ENCODE results near the gene SSR3.

Gene SSR3

GRCh38 chr3:156548902-156549301 lies 6.0 kb downstream of the SSR3 start:
- peaks cover 60% of the 10 kb centered on the region for H3K4me1 ChIP-seq (ENCODE audit: insufficient read depth, low read length)
- H3K4me3 ChIP-seq (ENCODE audit: low read depth in 1 of 2, low read length in 2 of 2), result no peak overlapping the region
- peaks cover 35% of the 10 kb centered on the region for H3K36me3 ChIP-seq (ENCODE audit: insufficient read depth, low read length)
- H3K27me3 ChIP-seq (ENCODE audit: control insufficient read depth in 1 of 2, insufficient read depth in 2 of 2, low read length in 2 of 2), result no peaks in the 10 kb centered on the region
- H3K9me3 ChIP-seq (ENCODE audit: low read length), result no peaks in the 10 kb centered on the region
- H3K9ac ChIP-seq (ENCODE audit: low read length), result no peak overlapping the region
- peak overlapping the region; percentile 61 for H3K27ac ChIP-seq (ENCODE audit: low read depth, low read length)

- Histone ChIP-seq H3K9ac (ENCODE audit: low read length) (peak overlapping the region; percentile 16), H3K27me3 (ENCODE audit: control insufficient read depth in 1 of 2, insufficient read depth in 2 of 2, low read length in 2 of 2) (no peaks in the 10 kb centered on the region), H3K27ac (ENCODE audit: low read depth, low read length) (peak overlapping the region; percentile 61), H3K36me3 (ENCODE audit: insufficient read depth, low read length) (peaks cover 38% of the 10 kb centered on the region), H3K4me3 (ENCODE audit: low read depth in 1 of 2, low read length in 2 of 2) (no peak overlapping the region), H3K4me1 (ENCODE audit: insufficient read depth, low read length) (peaks cover 66% of the 10 kb centered on the region), H3K9me3 (ENCODE audit: low read length) (no peaks in the 10 kb centered on the region)
These were observed 6.8 kb downstream of the SSR3 start for GRCh38 chr3:156548041-156548687.

GRCh38 chr3:156547637-156548036 lies 7.3 kb downstream of the SSR3 start:
- Histone ChIP-seq H3K4me3 (ENCODE audit: low read depth in 1 of 2, low read length in 2 of 2) (no peak overlapping the region), H3K27ac (ENCODE audit: low read depth, low read length) (peak overlapping the region; percentile 61), H3K4me1 (ENCODE audit: insufficient read depth, low read length) (peaks cover 66% of the 10 kb centered on the region), H3K27me3 (ENCODE audit: control insufficient read depth in 1 of 2, insufficient read depth in 2 of 2, low read length in 2 of 2) (no peaks in the 10 kb centered on the region), H3K9ac (ENCODE audit: low read length) (no peak overlapping the region), H3K36me3 (ENCODE audit: insufficient read depth, low read length) (peaks cover 44% of the 10 kb centered on the region), H3K9me3 (ENCODE audit: low read length) (no peaks in the 10 kb centered on the region)

GRCh38 chr3:156543043-156543555 lies 11.8 kb downstream of the SSR3 start:
- Histone ChIP-seq H3K27me3 (ENCODE audit: control insufficient read depth in 1 of 2, insufficient read depth in 2 of 2, low read length in 2 of 2) (no peaks in the 10 kb centered on the region), H3K27ac (ENCODE audit: low read depth, low read length) (no peak overlapping the region), H3K9ac (ENCODE audit: low read length) (no peak overlapping the region), H3K9me3 (ENCODE audit: low read length) (no peaks in the 10 kb centered on the region), H3K4me3 (ENCODE audit: low read depth in 1 of 2, low read length in 2 of 2) (no peak overlapping the region), H3K36me3 (ENCODE audit: insufficient read depth, low read length) (peaks cover 35% of the 10 kb centered on the region), H3K4me1 (ENCODE audit: insufficient read depth, low read length) (peaks cover 67% of the 10 kb centered on the region)

- Histone ChIP-seq H3K4me1 (ENCODE audit: insufficient read depth, low read length) (peaks cover 66% of the 10 kb centered on the region), H3K9me3 (ENCODE audit: low read length) (no peaks in the 10 kb centered on the region), H3K27me3 (ENCODE audit: control insufficient read depth in 1 of 2, insufficient read depth in 2 of 2, low read length in 2 of 2) (no peaks in the 10 kb centered on the region), H3K4me3 (ENCODE audit: low read depth in 1 of 2, low read length in 2 of 2) (no peak overlapping the region), H3K36me3 (ENCODE audit: insufficient read depth, low read length) (peaks cover 30% of the 10 kb centered on the region), H3K9ac (ENCODE audit: low read length) (no peak overlapping the region), H3K27ac (ENCODE audit: low read depth, low read length) (peak overlapping the region; percentile 36)
These were observed 12.5 kb downstream of the SSR3 start for GRCh38 chr3:156542101-156543042.

GRCh38 chr3:156539802-156540201 lies 15.1 kb downstream of the SSR3 start:
- Histone ChIP-seq H3K27ac (ENCODE audit: low read depth, low read length) (no peak overlapping the region), H3K4me3 (ENCODE audit: low read depth in 1 of 2, low read length in 2 of 2) (no peak overlapping the region), H3K9me3 (ENCODE audit: low read length) (no peaks in the 10 kb centered on the region), H3K36me3 (ENCODE audit: insufficient read depth, low read length) (peaks cover 15% of the 10 kb centered on the region), H3K9ac (ENCODE audit: low read length) (no peak overlapping the region), H3K4me1 (ENCODE audit: insufficient read depth, low read length) (peaks cover 75% of the 10 kb centered on the region), H3K27me3 (ENCODE audit: control insufficient read depth in 1 of 2, insufficient read depth in 2 of 2, low read length in 2 of 2) (no peaks in the 10 kb centered on the region)

GRCh38 chr3:156539051-156539450 lies 15.9 kb downstream of the SSR3 start:
- Histone ChIP-seq H3K4me3 (ENCODE audit: low read depth in 1 of 2, low read length in 2 of 2) (no peak overlapping the region), H3K9ac (ENCODE audit: low read length) (no peak overlapping the region), H3K27me3 (ENCODE audit: control insufficient read depth in 1 of 2, insufficient read depth in 2 of 2, low read length in 2 of 2) (no peaks in the 10 kb centered on the region), H3K4me1 (ENCODE audit: insufficient read depth, low read length) (peaks cover 75% of the 10 kb centered on the region), H3K27ac (ENCODE audit: low read depth, low read length) (peak overlapping the region; percentile 26), H3K36me3 (ENCODE audit: insufficient read depth, low read length) (peaks cover 15% of the 10 kb centered on the region), H3K9me3 (ENCODE audit: low read length) (no peaks in the 10 kb centered on the region)

- no peak overlapping the region for H3K9ac ChIP-seq (ENCODE audit: low read length)
- no peaks in the 10 kb centered on the region for H3K27me3 ChIP-seq (ENCODE audit: control insufficient read depth in 1 of 2, insufficient read depth in 2 of 2, low read length in 2 of 2)
- H3K9me3 ChIP-seq (ENCODE audit: low read length), result no peaks in the 10 kb centered on the region
- H3K36me3 ChIP-seq (ENCODE audit: insufficient read depth, low read length), result no peaks in the 10 kb centered on the region
- no peak overlapping the region for H3K27ac ChIP-seq (ENCODE audit: low read depth, low read length)
- H3K4me3 ChIP-seq (ENCODE audit: low read depth in 1 of 2, low read length in 2 of 2), result no peak overlapping the region
- H3K4me1 ChIP-seq (ENCODE audit: insufficient read depth, low read length), result peaks cover 75% of the 10 kb centered on the region
These were observed 18.2 kb downstream of the SSR3 start for GRCh38 chr3:156536524-156537316.

GRCh38 chr3:156535798-156536197 lies 19.1 kb downstream of the SSR3 start:
- Histone ChIP-seq H3K9ac (ENCODE audit: low read length) (no peak overlapping the region), H3K9me3 (ENCODE audit: low read length) (no peaks in the 10 kb centered on the region), H3K27ac (ENCODE audit: low read depth, low read length) (peak overlapping the region; percentile 67), H3K27me3 (ENCODE audit: control insufficient read depth in 1 of 2, insufficient read depth in 2 of 2, low read length in 2 of 2) (no peaks in the 10 kb centered on the region), H3K4me3 (ENCODE audit: low read depth in 1 of 2, low read length in 2 of 2) (no peak overlapping the region), H3K4me1 (ENCODE audit: insufficient read depth, low read length) (peaks cover 72% of the 10 kb centered on the region), H3K36me3 (ENCODE audit: insufficient read depth, low read length) (no peaks in the 10 kb centered on the region)

GRCh38 chr3:156535162-156535627 lies 19.7 kb downstream of the SSR3 start:
- Histone ChIP-seq H3K4me1 (ENCODE audit: insufficient read depth, low read length) (peaks cover 70% of the 10 kb centered on the region), H3K36me3 (ENCODE audit: insufficient read depth, low read length) (no peaks in the 10 kb centered on the region), H3K4me3 (ENCODE audit: low read depth in 1 of 2, low read length in 2 of 2) (no peak overlapping the region), H3K9ac (ENCODE audit: low read length) (no peak overlapping the region), H3K27me3 (ENCODE audit: control insufficient read depth in 1 of 2, insufficient read depth in 2 of 2, low read length in 2 of 2) (no peaks in the 10 kb centered on the region), H3K27ac (ENCODE audit: low read depth, low read length) (peak overlapping the region; percentile 67), H3K9me3 (ENCODE audit: low read length) (no peaks in the 10 kb centered on the region)

GRCh38 chr3:156533205-156533604 lies 21.7 kb downstream of the SSR3 start:
- Histone ChIP-seq H3K27ac (ENCODE audit: low read depth, low read length) (peak overlapping the region; percentile 67), H3K36me3 (ENCODE audit: insufficient read depth, low read length) (no peaks in the 10 kb centered on the region), H3K9me3 (ENCODE audit: low read length) (no peaks in the 10 kb centered on the region), H3K9ac (ENCODE audit: low read length) (no peak overlapping the region), H3K4me1 (ENCODE audit: insufficient read depth, low read length) (peaks cover 56% of the 10 kb centered on the region), H3K27me3 (ENCODE audit: control insufficient read depth in 1 of 2, insufficient read depth in 2 of 2, low read length in 2 of 2) (no peaks in the 10 kb centered on the region), H3K4me3 (ENCODE audit: low read depth in 1 of 2, low read length in 2 of 2) (no peak overlapping the region)
